ENCODE data around the gene ACTA2.

The ACTA2 gene

GRCh38 chr10:88889559-88890337 is 62.8 kb downstream of the ACTA2 start:
- DNase-seq = no peak

DNA sequence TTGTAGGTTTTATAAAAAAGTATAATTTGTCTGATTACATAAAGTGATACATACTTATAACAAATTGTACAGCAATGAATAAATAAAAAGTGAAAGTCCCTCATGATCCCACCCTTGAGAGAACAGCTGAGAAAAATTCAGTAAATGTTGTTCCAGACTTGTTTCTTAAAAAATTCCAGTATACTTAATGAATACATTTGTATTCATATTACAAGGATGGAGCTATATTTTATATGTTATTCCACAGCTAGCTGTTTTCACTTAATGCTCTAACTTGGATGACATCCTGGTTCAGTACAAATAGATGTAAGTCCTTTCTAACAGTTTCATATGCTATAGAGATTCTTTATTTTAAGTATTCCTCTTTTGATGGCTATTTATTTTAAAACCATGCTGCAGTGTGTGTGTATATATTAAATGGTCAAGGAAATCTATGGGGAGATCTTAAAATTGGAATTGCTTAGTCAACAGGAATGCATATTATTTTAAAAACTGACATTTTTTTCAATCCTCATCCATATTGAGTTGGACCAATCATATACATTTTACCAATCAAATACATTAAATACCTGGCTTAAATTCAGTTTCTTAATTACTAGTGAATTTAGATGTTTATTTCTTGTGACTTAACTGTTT is 63.6 kb downstream of the ACTA2 start:
- no peak for DNase-seq

DNA sequence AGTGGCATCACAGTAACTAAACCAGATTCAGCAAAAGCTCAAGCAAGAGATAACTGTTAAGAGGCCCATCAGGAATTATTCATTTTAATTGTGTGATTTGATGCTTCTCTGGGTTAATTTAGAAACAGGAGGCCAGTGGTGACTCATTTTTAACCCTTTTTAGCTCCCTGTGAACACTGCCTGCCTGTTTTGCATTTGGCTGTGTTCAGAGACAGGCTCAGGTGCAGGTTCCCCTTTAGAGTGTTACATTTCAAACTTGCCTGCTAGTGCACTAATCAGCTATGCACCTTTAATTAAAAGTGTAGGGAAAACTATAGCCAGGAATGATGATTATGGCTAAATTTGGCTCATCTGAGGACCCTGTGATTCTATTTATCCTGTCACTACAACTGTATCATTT is 66.0 kb downstream of the ACTA2 start:
- no peak for DNase-seq

All from CD4-positive, alpha-beta T cell treated with Interleukin-1 beta for 1 hour (primary cell).